HL-60 (cell line): Measurements from ENCODE around the gene KCNH2.

Experiments
- DNase-seq, 2 experiments: peaks; one replicate each; pipeline ENCODE4 v3.0.0-alpha.2; 2010 to 2020; ENCODE audit warnings: low read depth in 1 of 2, low spot score in 1 of 2
- H3K27ac ChIP-seq: fragments of 250-450 bp; sonication (Bioruptor Pico); replicated peaks from 2 replicates; pipeline ENCODE4 v1.5.1; 2020; ENCODE audit warnings: mild to moderate bottlenecking, moderate library complexity
- H3K27me3 ChIP-seq: fragments of 250-450 bp; sonication (Bioruptor Pico); 2 replicates; pipeline ENCODE4 v1.5.1; 2021; ENCODE audit warnings: mild to moderate bottlenecking, moderate library complexity; ENCODE audit not compliant: insufficient read depth, poor library complexity, severe bottlenecking
- H3K4me3 ChIP-seq: replicated peaks from 2 replicates; pipeline ENCODE4 v1.5.1; 2011; ENCODE audit warnings: mild to moderate bottlenecking, control low read depth, low read length; ENCODE audit not compliant: insufficient read depth
- CTCF ChIP-seq: IDR thresholded peaks from one replicate; pipeline ENCODE4 v1.5.1; 2011; ENCODE audit warnings: low read length, control low read depth, inconsistent platforms; ENCODE audit not compliant: insufficient read depth
- GABPA ChIP-seq: IDR thresholded peaks from 2 replicates; pipeline ENCODE4 v1.6.1; 2012; ENCODE audit warnings: low read depth
- POLR2AphosphoS5 ChIP-seq: IDR thresholded peaks from 2 replicates; pipeline ENCODE4 v1.6.1; 2012; ENCODE audit warnings: low read depth
- SPI1 ChIP-seq: IDR thresholded peaks from 2 replicates; pipeline ENCODE4 v1.6.1; 2012; ENCODE audit warnings: low read depth, mild to moderate bottlenecking, borderline replicate concordance
- TF ChIP-seq, protein P1 (sequence below): IDR thresholded peaks from 2 replicates; pipeline ENCODE4 v1.6.1; 2012; ENCODE audit warnings: low read depth; ENCODE audit not compliant: insufficient replicate concordance

Gene KCNH2

GRCh38 chr7:150951181-150951520 is 27.0 kb downstream of the KCNH2 start:
- DNase-seq, result no peak
- TF ChIP-seq CTCF, result no peak
- TF ChIP-seq, protein P1, sequence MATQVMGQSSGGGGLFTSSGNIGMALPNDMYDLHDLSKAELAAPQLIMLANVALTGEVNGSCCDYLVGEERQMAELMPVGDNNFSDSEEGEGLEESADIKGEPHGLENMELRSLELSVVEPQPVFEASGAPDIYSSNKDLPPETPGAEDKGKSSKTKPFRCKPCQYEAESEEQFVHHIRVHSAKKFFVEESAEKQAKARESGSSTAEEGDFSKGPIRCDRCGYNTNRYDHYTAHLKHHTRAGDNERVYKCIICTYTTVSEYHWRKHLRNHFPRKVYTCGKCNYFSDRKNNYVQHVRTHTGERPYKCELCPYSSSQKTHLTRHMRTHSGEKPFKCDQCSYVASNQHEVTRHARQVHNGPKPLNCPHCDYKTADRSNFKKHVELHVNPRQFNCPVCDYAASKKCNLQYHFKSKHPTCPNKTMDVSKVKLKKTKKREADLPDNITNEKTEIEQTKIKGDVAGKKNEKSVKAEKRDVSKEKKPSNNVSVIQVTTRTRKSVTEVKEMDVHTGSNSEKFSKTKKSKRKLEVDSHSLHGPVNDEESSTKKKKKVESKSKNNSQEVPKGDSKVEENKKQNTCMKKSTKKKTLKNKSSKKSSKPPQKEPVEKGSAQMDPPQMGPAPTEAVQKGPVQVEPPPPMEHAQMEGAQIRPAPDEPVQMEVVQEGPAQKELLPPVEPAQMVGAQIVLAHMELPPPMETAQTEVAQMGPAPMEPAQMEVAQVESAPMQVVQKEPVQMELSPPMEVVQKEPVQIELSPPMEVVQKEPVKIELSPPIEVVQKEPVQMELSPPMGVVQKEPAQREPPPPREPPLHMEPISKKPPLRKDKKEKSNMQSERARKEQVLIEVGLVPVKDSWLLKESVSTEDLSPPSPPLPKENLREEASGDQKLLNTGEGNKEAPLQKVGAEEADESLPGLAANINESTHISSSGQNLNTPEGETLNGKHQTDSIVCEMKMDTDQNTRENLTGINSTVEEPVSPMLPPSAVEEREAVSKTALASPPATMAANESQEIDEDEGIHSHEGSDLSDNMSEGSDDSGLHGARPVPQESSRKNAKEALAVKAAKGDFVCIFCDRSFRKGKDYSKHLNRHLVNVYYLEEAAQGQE, result no peak
- no peak for TF ChIP-seq SPI1
- TF ChIP-seq GABPA, result no peak
- TF ChIP-seq POLR2AphosphoS5, result no peak
- H3K27me3 ChIP-seq, result no peaks in the 10 kb centered on the region
- H3K4me3 ChIP-seq, result no peak overlapping the region
- H3K27ac ChIP-seq, result no peak overlapping the region

GRCh38 chr7:150950496-150951180 is 27.5 kb downstream of the KCNH2 start:
- DNase-seq, result no peak
- no peak overlapping the region for H3K4me3 ChIP-seq
- H3K27ac ChIP-seq, result no peak overlapping the region
- no peaks in the 10 kb centered on the region for H3K27me3 ChIP-seq
- TF ChIP-seq GABPA, result no peak
- TF ChIP-seq, protein P1, result no peak
- TF ChIP-seq CTCF, result no peak
- TF ChIP-seq SPI1, result no peak

DNA sequence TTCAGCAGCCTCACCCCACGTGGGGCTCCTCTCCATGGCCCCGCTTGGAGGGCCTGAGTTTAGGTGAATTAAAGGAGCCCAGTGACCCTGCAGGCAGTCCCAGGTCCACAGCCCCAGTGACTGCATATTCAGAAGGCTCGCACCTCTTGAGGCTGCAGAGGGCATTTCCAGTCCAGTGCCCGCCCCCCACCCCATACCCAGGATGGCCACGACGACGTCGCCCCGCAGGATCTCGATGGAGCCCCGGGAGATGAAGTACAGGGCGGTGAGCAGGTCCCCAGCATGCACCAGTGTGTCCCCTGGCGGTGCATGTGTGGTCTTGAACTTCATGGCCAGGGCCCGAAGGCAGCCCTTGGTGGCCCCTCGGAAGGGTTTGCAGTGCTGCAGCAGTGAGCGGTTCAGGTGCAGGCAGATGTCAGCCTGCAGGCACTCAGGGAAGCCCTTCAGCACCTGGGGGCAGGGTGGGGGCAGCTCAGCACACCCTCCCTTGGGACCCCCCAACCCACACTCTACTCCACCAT is 28.1 kb downstream of the KCNH2 start:
- no peak for DNase-seq
- Histone ChIP-seq H3K27me3 (no peaks in the 10 kb centered on the region), H3K27ac (no peak overlapping the region), H3K4me3 (no peak overlapping the region)
- no peak for TF ChIP-seq SPI1
- TF ChIP-seq GABPA, result no peak
- TF ChIP-seq, protein P1, result no peak
- TF ChIP-seq CTCF, result no peak
- TF ChIP-seq POLR2AphosphoS5, result no peak
